Measurements from ENCODE around the gene EXOSC1.

GRCh38 chr10:97427571-97428179, 18.1 kb downstream of the EXOSC1 start:
- TF ChIP-seq CTCF (IDR thresholded peaks at IDR 0.05; ENCODE audit: insufficient read depth, low read length), result no peak
- TF ChIP-seq SPI1 (IDR thresholded peaks at IDR 0.05; ENCODE audit: borderline replicate concordance, low read depth), result peak; percentile 47; the same call in 1 of the 2 replicates

All from HL-60 (cell line).